Measurements from ENCODE around the gene GAB4.
A peak's percentile ranks its signal among the peaks of the same experiment; 100 is the strongest.

The GAB4 gene

DNA sequence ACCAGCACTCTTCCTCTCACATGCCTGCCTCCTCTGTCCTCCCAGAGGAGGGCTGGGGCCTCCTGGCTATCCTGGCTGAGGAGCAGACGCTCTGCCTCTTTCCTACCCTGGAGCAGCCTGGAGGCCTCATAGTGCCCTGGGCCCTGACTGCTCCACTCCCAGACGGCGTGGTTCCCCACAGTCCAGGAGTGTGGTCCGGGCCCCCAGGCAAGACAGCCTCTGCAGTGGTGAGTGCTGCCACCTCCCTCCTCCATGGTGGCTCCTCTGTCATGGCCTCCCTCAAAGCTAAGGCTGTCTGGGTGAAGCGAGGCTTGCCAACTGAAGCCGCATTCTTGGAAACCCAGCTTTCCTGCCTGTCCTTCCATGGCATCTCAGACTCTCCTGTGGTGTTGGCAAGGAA, 19.8 kb downstream of the GAB4 start:
- DNase-seq (ENCODE audit: low spot score): no peak

DNA sequence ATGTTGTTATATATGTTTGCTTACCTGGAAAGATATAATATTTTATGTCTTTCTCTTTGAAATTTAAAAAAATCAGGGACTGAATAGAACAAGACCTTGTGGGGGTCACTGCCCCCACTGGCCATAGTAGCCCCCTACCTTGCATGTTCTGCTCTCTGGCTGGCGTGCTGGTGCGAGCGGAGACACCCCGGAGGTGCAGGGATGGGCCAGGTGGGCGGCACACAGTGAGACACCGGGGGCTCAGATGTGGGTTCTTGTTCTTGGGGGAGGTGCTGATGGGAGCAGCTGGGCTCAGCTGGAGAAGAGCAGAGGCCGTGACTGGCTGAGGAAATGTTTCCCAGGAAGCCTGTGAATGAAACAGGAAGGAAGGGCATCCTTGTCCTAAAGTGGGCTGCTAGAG, 20.2 kb downstream of the GAB4 start:
- DNase-seq (ENCODE audit: low spot score): no peak

DNA sequence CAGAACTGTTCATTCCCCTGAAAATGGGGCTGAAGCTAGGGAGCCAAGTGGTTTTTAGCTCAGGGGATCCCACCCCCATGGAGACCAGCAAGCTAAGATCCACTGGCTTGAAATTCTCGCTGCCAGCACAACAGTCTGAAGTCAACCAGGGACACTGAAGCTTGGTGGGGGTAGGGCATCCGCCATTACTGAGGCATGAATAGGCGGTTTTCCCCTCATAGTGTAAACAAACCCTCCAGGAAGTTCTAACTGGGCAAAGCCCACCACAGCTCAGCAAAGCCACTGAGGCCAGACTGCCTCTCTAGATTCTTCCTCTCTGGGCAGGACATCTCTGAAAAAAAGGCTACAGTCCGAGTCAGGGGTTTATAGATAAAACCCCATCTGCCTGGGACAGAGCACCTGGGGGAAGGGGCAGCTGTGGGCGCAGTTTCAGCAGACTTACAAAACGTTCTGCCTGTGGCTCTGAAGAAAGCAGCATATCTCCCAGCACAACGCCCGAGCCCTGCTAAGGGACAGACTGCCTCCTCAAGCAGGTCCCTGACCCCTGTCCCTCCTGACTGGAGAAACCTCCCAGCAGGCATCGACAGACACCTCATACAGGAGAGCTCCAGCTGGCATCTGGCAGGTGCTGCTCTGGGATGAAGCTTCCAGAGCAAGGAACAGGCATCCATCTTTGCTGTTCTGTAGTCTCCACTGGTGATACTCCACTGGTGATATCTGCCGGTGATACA, 32.7 kb downstream of the GAB4 start:
- no peak for DNase-seq (ENCODE audit: low spot score)

DNA sequence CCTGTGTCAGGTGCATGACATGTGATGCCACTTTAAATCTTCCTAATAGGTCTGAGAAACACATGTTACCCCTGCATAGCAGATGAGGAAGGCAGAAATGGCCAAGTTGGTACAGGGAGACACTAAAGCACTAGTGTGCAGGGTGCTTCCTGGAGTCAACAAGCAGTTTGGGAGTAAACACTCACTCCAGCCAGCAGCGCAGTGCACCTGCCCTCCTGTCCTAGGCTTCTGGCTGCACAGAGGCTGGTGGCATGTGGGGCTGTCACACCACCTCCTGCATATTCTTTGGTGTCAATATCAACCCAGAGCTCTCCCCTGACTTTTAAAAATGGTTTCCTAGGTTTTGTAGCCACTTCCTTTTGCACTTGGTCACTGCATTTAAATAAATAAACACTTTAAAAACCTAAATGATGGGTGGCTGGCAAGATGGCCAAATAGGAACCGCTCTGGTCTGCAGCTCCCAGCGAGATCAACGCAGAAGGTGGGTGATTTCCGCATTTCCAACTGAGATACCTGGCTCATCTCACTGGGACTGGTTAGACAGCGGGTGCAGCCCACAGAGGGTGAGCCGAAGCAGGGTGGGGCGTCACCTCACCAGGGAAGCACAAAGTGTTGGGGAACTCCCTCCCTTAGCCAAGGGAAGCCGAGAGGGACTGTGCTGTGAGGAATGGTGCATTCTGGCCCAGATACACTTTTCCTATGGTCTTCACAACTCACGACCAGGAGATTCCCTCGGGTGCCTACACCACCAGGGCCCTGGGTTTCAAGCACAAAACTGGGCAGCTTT, 33.5 kb downstream of the GAB4 start:
- DNase-seq (ENCODE audit: low spot score): no peak

DNA sequence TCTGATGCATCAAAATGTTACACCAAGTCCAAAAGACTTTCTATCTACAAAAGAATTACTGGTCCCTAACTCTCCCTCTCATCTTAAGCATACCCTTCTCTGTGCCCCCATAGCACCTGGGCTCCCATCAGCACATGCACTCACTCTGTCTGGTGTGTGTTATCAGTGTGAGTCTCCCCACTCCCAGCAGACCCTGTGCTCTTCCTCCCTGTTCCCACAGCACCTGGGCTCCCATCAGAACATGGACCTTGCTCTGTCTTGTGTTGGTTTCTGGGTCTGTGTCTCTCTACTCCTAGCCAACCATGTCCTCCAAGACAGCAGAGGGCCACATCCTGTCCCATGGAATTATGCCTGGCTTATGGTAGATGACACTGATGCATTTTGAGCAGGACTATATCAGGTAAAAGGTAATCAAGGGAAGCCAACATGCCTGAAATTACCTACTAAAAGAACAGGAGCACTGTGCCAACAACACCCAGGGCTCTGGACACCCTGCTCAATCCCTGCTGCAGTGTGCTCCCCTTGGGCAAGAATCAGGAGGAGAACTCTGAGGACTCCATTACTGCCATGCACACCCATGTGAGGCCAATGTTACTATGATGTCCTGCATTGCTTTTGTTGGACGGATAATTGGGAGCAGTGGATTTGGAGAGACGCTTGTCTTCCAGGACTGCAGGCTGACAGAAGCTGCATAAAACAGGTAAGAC, 34.3 kb downstream of the GAB4 start:
- no peak for DNase-seq (ENCODE audit: low spot score)

DNA sequence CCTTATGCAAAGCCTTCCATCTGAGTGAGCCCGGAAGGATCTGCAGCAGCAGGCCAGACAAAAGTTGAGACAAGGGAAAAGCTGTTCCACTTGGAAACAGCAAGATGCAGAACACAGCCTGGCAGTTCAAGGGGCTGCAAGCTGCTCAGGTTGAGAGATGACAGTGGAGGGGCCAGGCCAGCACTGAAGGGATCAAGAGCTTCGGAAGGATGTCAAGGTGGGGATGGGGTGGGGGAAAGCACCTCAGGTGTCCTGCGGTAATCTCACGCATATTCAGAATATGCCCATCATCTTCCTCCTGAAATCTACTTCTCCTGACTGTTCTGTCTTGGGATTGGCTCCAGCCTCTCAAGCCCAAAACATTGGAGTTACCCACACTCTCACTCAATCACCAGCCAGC, 35.7 kb downstream of the GAB4 start:
- no peak for DNase-seq (ENCODE audit: low spot score)

DNA sequence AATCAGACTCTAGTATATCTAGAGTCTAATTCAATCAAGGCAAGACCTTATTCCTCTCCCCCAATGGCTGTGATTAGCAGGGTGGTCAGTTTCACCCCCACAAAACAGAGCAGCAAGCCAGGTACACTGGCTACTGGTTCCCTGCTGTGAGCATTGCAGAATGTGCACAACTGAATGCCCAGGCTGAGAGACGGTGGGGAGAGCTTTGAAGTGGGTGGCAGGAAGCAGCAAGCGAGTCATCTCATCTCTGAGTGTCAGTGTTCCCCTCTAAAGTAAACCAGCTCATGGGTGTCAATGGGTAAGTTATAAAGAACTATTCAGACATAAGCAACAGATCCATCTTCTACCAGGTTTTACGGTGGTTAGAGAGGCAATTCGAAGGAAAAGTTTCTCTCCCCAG, 37.6 kb downstream of the GAB4 start:
- no peak for DNase-seq (ENCODE audit: low spot score)

DNA sequence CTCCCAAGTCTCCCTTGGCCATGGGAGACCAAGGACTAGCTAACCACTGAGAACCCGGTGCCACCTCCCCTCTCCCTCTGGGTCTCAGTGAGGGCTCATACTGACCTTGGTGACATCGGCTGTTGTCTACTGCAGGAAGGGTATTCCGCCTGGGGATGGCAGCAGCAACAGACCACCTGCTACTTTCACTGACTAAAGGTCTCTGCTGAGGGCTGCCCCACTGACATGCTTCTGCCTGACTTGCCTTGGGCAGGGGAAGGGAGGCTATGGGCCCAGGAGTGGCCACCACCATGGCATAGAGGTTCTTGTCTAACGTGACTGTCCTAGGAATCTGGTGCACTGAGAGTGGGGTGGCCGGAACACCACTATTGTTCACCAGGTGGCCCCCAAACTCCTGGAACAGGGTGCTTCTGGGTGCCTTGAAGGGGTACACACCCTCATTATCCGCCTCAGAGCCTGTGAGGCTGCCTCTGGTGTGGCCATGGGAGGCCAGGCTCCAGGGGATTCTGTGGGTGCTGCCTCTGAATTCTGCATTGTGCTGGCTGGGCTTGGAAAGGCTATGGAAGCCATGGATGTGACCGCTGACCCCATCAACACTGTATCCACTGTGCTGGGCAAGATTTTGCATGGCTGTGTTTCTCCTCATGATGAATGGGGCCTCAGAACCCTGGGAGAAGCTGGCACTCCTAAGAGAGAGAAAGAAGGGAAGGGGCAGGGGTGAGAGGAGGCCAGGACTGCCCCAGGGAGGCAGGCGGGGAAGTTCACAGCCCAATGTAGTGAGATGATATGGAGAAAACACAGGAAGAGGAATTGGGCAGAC, 38.3 kb downstream of the GAB4 start:
- no peak for DNase-seq (ENCODE audit: low spot score)

DNA sequence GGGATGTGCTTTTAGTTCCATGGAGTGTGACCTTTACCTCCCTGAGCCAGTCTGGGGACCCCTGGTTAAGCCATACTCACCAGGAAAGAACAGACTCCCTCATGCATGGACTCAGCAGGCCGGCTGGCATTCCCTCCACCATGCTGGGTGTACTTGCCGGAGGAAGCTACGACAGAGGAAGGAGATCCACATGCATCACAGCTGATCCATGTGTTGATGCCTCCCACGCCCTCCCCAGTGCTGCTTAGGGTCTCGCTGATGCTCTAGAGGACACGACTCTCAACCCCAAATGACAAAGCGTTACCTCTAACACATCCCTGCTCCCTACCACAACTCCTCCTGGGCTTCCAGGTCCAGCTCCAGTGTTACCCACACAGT, 39.8 kb downstream of the GAB4 start:
- DNase-seq (ENCODE audit: low spot score): no peak

DNA sequence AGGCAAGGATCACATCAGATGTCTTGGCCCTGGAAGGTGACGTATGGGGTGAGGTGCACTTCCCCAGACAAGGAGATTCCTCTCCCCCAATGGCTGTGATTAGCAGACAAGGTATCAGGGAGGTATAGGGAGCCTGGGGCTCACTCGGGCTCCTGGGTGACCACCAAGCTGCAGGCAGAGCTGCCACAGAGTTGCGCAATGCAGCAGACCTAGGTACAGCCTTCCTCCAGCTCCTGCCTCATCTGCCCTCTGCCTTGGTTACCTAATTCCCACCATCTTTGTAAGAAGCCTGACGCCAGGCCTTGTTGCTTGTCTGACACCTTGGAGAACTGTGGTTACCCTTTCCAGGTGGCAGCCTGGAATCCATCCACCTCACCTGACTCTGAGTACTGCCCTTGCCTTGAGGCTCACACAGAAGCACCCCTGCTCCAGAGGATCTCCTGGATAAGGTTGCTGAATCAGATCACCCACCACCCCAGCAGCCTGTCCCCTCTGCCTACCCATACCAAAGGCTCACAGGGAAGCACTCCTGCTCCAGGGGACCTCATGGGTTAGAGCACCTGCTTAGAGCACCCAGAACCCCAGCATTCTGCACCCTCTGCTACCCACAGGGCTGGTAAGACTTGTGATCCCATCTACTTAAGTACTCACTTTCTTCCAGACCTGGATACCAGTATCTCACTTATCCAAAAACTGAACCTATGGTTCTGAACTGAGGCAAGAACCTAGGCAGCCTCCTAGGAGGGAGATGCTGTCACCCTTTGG, 40.4 kb downstream of the GAB4 start:
- no peak for DNase-seq (ENCODE audit: low spot score)

DNA sequence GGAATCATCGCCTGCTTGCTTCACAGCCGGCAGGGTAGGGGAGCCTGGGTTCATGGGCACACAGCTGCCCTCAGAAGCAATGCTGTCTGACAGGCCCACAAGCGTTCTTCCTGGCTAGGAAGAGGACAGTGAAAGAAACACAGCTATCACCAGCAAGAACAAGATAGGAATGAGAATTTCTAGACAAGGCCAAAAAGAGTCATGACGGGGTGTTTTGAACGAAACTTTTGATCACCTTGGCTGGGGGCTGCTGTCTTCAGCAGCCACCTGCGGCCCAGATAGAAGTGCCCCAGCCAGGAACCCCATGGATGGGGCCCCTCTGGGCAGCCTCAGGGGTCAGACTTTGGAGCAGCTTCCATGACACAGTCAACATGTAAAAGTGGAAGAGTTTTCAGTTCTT, 41.8 kb downstream of the GAB4 start:
- no peak for DNase-seq (ENCODE audit: low spot score)

DNA sequence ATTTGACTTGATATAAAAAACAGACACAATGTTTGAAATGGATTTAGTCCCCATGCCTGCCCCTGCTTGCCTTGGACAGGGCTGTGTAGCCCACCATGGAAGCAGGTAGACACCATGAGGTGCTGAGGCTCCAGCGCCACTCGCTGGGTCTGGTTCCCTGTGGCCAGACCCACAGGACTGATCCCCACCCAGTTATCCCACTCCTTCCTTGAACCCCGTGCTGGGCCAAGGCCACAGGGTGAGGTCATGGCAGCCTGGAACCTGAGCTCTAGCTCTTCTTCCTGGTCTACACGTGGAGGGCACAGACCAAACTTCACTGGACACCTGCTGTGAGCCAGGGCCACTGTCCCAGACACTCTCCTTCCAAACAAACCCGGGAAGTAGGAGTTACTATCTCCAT, 42.5 kb downstream of the GAB4 start:
- no peak for DNase-seq (ENCODE audit: low spot score)

DNA sequence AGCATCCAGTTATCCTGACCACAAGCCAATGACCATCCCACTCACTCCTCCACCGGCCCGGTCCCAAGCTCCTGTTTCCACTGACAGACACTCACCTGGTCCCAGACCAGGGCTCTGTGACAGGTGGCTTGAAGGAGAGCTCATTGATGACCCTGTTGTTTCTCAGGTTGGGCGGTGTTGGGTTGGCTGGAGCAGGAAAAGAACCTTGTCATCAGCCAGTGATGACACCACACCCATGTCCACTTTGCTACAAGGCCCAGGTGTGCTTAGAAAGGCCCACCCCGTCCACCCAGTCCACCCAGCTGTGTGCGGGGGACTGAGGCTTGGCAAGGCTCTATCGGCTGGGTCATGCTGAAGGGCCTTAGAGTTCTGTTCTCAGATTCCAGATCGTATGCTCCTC, 42.9 kb downstream of the GAB4 start:
- no peak for DNase-seq (ENCODE audit: low spot score)

DNA sequence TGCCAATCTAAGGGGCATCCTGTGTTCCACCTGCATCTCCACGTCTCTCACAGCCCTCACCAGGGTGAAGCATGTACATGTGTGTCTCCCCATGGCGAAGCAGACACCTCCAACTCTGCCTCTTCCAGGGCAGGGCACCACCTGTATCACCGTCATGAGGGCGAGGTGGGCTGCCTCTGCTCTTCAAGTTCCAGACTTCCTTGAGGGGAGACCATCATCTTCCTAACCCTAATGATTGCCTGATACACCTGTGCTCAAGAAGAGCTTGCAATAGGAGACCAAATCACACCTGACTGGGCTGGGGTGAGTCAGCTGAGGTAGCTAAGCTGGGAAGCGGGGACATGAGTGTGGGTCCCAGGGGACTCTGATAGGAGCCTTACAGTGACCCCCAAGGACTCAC, 43.7 kb downstream of the GAB4 start:
- DNase-seq (ENCODE audit: low spot score): no peak

DNA sequence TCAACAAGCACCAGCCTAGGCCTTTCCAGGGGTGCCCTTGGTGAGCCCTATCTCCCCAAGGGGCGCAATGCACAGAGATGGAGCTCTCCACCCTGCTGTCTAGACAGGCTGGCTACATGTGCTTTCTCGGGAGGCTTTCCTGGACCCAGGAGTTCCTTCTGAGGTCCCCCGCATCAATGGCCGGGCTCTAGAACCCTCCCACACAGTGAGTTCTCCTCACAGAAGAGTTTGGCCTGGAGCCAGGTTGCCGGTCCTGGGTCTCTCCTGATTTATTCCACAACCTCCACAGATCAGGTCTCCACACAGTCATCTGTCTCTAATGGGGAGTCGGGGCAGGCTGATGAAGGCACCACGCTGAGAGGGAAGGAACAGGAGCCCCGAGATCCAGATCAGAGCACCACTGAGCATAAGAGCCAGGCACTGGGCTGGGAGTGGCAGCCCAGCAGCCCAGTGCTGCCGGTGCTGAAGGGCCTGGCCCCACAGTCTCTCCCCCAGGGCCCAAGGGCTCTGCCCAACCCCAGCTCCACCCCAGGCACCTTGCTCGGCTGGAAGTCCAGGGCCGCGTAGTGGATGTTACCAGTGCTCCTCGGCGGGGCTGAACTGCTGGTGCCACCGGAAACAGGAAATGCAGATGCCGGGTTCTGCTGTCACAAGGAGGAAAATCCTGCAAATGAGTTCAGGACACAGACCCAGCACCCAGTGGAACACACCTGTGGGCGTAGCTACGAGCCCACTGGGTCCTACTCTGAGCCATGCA, 44.7 kb downstream of the GAB4 start:
- no peak for DNase-seq (ENCODE audit: low spot score)

DNA sequence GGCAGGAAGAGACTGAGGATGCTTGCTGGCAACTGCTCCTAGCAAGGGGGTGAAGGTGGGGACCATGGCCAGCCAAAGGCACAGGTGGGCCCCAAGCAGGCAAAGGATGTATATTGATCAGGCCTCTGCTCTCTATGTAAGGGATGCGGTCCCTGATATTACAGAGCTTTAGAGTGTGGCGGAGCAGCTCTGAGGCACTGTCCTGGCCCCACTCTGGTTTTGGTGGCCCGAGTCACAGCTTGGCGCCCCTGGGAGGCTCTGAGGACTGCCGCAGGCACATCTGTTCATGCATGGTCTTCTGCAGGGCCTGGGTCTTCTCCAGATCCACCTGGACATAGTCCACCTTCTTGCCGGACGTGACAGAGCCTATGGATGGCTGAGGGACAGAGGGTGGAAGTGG, 45.5 kb downstream of the GAB4 start:
- DNase-seq (ENCODE audit: low spot score): no peak

DNA sequence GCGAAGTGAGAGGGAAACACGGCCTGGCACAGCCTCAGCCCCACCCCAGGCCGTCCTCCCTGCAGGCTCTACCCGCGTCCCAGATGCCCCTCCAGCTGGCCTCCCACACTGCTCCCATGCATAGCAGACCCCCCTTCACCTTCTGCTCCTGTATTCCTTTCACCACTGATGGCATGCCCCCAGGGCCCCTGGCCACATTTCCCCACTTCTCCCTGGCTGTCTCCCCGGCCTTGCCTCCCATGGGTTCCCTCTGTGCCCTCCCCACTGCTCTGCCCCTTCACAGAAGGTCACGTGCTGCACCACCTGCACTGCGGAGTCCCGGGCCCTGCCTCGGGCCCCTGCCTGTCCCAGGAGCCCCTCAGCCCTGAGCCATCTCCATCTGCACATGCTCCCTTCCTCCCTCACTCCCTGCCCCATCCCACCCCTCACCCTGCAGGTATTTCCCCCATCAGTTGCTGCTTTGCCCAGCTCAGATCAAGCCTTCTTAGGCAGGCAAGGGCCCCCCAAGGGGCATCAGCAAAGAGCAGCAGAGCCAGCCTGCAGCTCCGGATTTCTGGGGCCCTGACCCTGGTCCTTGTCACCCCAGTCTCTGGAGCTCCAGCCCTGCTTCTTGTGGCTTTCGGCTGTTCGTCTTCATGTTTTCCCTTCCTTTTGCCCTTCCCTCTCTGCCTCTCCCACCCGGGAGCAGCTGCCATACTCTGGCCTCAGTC, 46.4 kb downstream of the GAB4 start:
- no peak for DNase-seq (ENCODE audit: low spot score)

DNA sequence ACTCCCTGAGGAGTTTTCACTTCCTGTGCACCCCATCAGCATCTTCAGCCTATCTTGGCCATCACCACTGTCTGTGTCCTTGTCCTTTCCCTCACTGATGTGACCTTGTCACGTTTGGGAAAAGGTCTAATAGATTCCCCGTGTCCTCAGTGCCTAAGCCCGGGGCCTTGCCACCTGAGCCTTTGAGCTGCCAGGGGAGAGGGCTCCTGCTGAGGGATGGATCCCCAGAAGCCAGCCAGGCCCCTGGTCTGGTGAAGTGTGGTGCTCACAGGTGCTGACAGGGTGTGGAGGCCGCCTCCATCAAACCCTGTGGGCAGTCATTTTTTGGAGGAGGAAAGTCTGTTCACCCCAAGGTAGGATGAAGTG, 47.2 kb downstream of the GAB4 start:
- DNase-seq (ENCODE audit: low spot score): no peak

DNA sequence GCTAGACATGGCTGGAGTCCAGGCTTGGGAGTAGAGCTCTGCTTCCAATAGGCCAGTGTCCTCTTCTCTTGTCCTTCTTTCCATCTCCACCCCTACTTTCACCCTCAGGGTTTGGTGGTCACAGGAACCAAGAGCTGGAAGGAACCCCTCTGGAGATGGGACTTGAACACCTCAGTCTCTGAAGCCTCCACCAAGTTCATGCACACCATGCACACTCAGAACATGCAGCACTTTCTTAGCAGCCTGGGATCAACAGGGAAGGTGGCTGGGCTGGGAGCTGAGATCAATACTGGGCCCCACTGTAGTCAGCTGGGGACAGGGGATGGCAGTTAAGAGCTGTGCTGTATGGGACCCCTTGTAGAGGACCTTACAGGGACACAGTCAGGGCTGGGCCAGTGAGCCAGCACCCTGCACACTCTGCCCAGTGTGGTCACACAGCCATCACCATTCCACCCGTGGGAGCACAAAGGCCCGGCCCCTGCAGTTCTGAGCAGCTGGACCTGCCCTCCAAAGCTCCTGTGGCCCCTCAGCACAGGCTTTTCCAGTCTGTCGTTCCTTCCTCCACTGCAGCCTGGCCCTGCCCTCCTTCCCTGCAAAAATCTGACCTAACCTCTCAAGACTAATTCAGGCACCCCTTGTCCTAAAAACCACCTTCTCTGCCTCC, 47.7 kb downstream of the GAB4 start:
- DNase-seq (ENCODE audit: low spot score): peak; percentile 1

Measured in AG08395 (cell line).